ENCODE measurements around the gene NACA2. TPM values are rescaled to one million over a fixed set of nuclear protein-coding genes. Genes with fewer than 3 reads are reported as not detected.

NACA2 gene
- polyA plus RNA-seq, 1 experiment = not detected

- ChIA-PET CTCF (no interaction called here), POLR2A (no interaction called here)
- no peak overlapping the region for H3K4me3 ChIP-seq (ENCODE audit: low read depth, low read length)
- DNase-seq (ENCODE audit: low read depth) = no peak
- H3K27me3 ChIP-seq (ENCODE audit: control insufficient read depth, insufficient read depth, low read length) = peaks cover 10% of the 10 kb centered on the region
- H3K36me3 ChIP-seq (ENCODE audit: control insufficient read depth, insufficient read depth, low read length) = no peaks in the 10 kb centered on the region
- no peak for TF ChIP-seq CTCF (IDR thresholded peaks at IDR 0.05; ENCODE audit: insufficient read depth, low read depth, low read length)
Measured at GRCh38 chr17:61598014-61598413, 7.0 kb upstream of the NACA2 start.

GRCh38 chr17:61597607-61598006 lies 6.6 kb upstream of the NACA2 start:
- peaks cover 10% of the 10 kb centered on the region for H3K27me3 ChIP-seq (ENCODE audit: control insufficient read depth, insufficient read depth, low read length)
- POLR2A ChIA-PET = no interaction called here
- no peak for TF ChIP-seq CTCF (IDR thresholded peaks at IDR 0.05; ENCODE audit: insufficient read depth, low read depth, low read length)

DNA sequence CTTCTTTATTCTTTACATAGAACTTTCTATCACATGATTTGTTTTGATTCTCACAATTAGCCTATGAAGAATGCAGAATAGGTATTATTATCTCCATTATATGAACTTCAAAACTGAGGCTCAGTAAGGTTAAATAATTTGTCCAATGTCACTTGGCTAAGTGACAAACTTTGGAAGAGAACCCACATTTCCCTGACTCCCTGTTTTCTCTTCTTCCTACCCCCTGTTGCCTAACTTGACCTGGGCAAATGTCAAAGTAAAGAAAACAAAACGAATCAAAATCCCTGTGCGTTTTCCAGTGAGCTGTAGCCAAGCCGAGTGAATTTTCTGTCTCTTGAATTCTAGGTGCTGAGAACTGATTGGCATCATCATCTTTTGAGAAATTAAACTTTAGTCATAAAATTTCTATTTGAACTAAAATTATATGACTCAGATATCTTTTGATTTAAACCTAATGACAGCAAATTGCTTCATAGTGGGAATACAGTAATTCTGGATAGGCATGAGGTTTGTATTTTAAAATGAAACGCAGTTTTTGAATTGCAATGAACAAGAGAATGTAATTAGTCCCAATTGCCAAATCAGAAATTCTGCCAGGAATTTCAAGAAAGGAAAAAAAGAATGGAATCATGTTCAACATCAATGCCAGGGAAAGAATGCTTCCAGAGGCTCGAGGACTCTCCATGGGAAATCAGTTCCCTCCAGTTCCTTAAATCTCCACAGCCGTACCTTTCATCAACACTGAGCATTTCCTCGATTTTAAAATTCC lies 4.6 kb upstream of the NACA2 start:
- Histone ChIP-seq H3K36me3 (ENCODE audit: control insufficient read depth, insufficient read depth, low read length) (no peaks in the 10 kb centered on the region), H3K27me3 (ENCODE audit: control insufficient read depth, insufficient read depth, low read length) (peaks cover 10% of the 10 kb centered on the region), H3K4me3 (ENCODE audit: low read depth, low read length) (no peak overlapping the region)
- POLR2A ChIA-PET = no interaction called here
- no peak for TF ChIP-seq CTCF (IDR thresholded peaks at IDR 0.05; ENCODE audit: insufficient read depth, low read depth, low read length)
- no peak for DNase-seq (ENCODE audit: low read depth)
- CTCF ChIA-PET = interaction anchor here (0.5 to 1.8 kb wide), 2 partner anchors 12 to 42 kb away, joined by 3 to 6 read pairs; no protein-coding TSS in a partner anchor

More at GRCh38 chr17:61597607-61598006, 6.6 kb upstream of the NACA2 start:
- no peaks in the 10 kb centered on the region for H3K36me3 ChIP-seq (ENCODE audit: control insufficient read depth, insufficient read depth, low read length)
- CTCF ChIA-PET = no interaction called here
- H3K4me3 ChIP-seq (ENCODE audit: low read depth, low read length) = no peak overlapping the region
- no peak for DNase-seq (ENCODE audit: low read depth)

GRCh38 chr17:61594294-61594825 lies 3.3 kb upstream of the NACA2 start:
- DNase-seq (ENCODE audit: low read depth) = no peak
- POLR2A ChIA-PET = no interaction called here
- Histone ChIP-seq H3K27me3 (ENCODE audit: control insufficient read depth, insufficient read depth, low read length) (peaks cover 12% of the 10 kb centered on the region), H3K4me3 (ENCODE audit: low read depth, low read length) (no peak overlapping the region), H3K36me3 (ENCODE audit: control insufficient read depth, insufficient read depth, low read length) (no peaks in the 10 kb centered on the region)
- CTCF ChIA-PET = interaction anchor here (1.1 to 1.8 kb wide), 3 partner anchors 11 to 182 kb away, joined by 3 to 6 read pairs (median 3); no protein-coding TSS in a partner anchor
- no peak for TF ChIP-seq CTCF (IDR thresholded peaks at IDR 0.05; ENCODE audit: insufficient read depth, low read depth, low read length)

DNA sequence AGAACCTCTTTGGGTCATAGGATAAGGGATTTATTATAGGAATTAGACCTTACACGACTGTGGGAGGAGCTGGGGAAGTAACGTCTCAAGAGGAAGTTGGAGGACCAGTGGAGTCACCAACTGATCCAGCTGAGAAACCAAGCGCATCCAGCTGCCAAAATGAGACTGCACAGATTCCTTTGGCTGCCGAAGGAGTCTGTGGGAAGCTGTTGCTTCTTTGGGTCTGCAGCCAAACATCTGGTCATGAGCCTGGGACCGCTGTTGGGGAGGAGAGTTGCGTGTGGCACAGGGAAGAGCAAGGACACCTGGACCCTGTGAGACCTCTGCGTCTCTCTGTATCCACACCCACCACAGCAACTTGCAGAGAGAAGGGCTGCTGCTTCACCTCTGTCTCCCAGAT lies 2.4 kb upstream of the NACA2 start:
- ChIA-PET CTCF (interaction anchor here (0.7 to 1.3 kb wide), 4 partner anchors 12 to 243 kb away, joined by 3 read pairs; no protein-coding TSS in a partner anchor), POLR2A (no interaction called here)
- no peak overlapping the region for H3K4me3 ChIP-seq (ENCODE audit: low read depth, low read length)
- TF ChIP-seq CTCF (IDR thresholded peaks at IDR 0.05; ENCODE audit: insufficient read depth, low read depth, low read length) = no peak
- peaks cover 12% of the 10 kb centered on the region for H3K27me3 ChIP-seq (ENCODE audit: control insufficient read depth, insufficient read depth, low read length)
- no peaks in the 10 kb centered on the region for H3K36me3 ChIP-seq (ENCODE audit: control insufficient read depth, insufficient read depth, low read length)
- DNase-seq (ENCODE audit: low read depth) = no peak
